ENCODE results near the gene C2CD4A. TPM values are rescaled to one million over a fixed set of nuclear protein-coding genes. Genes with fewer than 3 reads are reported as not detected.

Gene C2CD4A
- total RNA-seq, 1 donor from 2014 or later: not detected

- ATAC-seq (ENCODE audit: low read depth) (no peak), DNase-seq (no peak)
- no peak for TF ChIP-seq CTCF (IDR thresholded peaks at IDR 0.05)
- intact Hi-C loops (cut with micrococcal nuclease): no loop called here
- Mint-ChIP-seq H3K9me3 (no peaks in the 10 kb centered on the region), H3K4me1 (no peaks in the 10 kb centered on the region), H3K27me3 (peaks cover 9% of the 10 kb centered on the region), H3K4me3 (no peak overlapping the region), H3K27ac (no peak overlapping the region), H3K36me3 (ENCODE audit: low read depth) (no peaks in the 10 kb centered on the region)
- ChIA-PET CTCF (no interaction called here), POLR2A (no interaction called here)
These were observed 37.6 kb downstream of the C2CD4A start for GRCh38 chr15:62104401-62104800.

GRCh38 chr15:62104846-62105245 is 38.1 kb downstream of the C2CD4A start:
- TF ChIP-seq CTCF (IDR thresholded peaks at IDR 0.05): no peak
- ChIA-PET POLR2A (no interaction called here), CTCF (no interaction called here)
- no peak for DNase-seq
- Mint-ChIP-seq H3K27me3 (peaks cover 10% of the 10 kb centered on the region), H3K4me1 (no peaks in the 10 kb centered on the region), H3K9me3 (no peaks in the 10 kb centered on the region), H3K36me3 (ENCODE audit: low read depth) (no peaks in the 10 kb centered on the region), H3K4me3 (no peak overlapping the region), H3K27ac (no peak overlapping the region)
- ATAC-seq (ENCODE audit: low read depth): no peak
- intact Hi-C loops (cut with micrococcal nuclease): no loop called here

GRCh38 chr15:62105266-62105665 is 38.5 kb downstream of the C2CD4A start:
- Mint-ChIP-seq H3K9me3 (no peaks in the 10 kb centered on the region), H3K36me3 (ENCODE audit: low read depth) (no peaks in the 10 kb centered on the region), H3K27me3 (peaks cover 11% of the 10 kb centered on the region), H3K4me3 (no peak overlapping the region), H3K4me1 (no peaks in the 10 kb centered on the region), H3K27ac (no peak overlapping the region)
- no peak for DNase-seq
- TF ChIP-seq CTCF (IDR thresholded peaks at IDR 0.05): no peak
- no peak for ATAC-seq (ENCODE audit: low read depth)
- intact Hi-C loops (cut with micrococcal nuclease): no loop called here
- CTCF ChIA-PET: no interaction called here
- POLR2A ChIA-PET: no interaction called here

DNA sequence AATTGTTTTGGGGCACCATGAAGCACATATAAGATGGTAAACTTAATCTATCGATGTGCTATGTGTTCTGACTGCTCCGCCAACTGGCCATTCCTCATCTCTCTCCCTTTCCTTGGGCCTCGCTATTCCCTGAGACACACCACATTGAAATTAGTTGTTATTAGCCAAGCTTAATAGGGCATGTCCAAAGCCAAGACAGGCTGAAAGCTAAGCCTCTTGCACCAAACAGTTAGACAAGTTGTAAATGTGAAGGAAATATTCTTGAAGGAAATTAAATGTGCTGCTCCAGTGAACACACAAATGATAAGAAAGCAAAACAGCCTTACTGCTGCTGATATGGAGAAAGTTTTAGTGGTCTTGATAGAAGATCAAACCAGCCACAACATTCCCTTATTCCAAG is 39.3 kb downstream of the C2CD4A start:
- H3K27ac Mint-ChIP-seq: no peak overlapping the region
- H3K4me1 Mint-ChIP-seq: no peaks in the 10 kb centered on the region
- H3K36me3 Mint-ChIP-seq (ENCODE audit: low read depth): no peaks in the 10 kb centered on the region
- CTCF ChIA-PET: no interaction called here
- no peak overlapping the region for H3K4me3 Mint-ChIP-seq
- no peaks in the 10 kb centered on the region for H3K9me3 Mint-ChIP-seq
- ATAC-seq (ENCODE audit: low read depth): no peak
- intact Hi-C loops (cut with micrococcal nuclease): no loop called here
- no peak for TF ChIP-seq CTCF (IDR thresholded peaks at IDR 0.05)
- POLR2A ChIA-PET: no interaction called here
- DNase-seq: no peak
- H3K27me3 Mint-ChIP-seq: peaks cover 11% of the 10 kb centered on the region

GRCh38 chr15:62107571-62108121 is 40.9 kb downstream of the C2CD4A start:
- Mint-ChIP-seq H3K9me3 (no peaks in the 10 kb centered on the region), H3K4me3 (no peak overlapping the region), H3K27ac (no peak overlapping the region), H3K36me3 (ENCODE audit: low read depth) (no peaks in the 10 kb centered on the region), H3K4me1 (no peaks in the 10 kb centered on the region), H3K27me3 (peaks cover 11% of the 10 kb centered on the region)
- TF ChIP-seq CTCF (IDR thresholded peaks at IDR 0.05): no peak
- CTCF ChIA-PET: interaction anchor here (1.3 kb wide), 1 partner anchor 19 kb away, joined by 4 read pairs; no protein-coding TSS in a partner anchor
- DNase-seq (no peak), ATAC-seq (ENCODE audit: low read depth) (no peak)
- POLR2A ChIA-PET: no interaction called here
- intact Hi-C loops (cut with micrococcal nuclease): no loop called here

All from activated B cell treated with CpG ODN at 0.5 μM for 24 hours (primary cell).